Stimulated activated CD8-positive, alpha-beta memory T cell treated with anti-CD3 and anti-CD28 coated beads, Interleukin-15, amount 100 ng/mL, for 1 hour (primary cell): ENCODE measurements around the gene SPRED2.

Source experiments
- DNase-seq: peaks from one replicate; pipeline ENCODE4 v3.0.0-alpha.2; 2020; ENCODE audit warnings: low read depth

Gene SPRED2

GRCh38 chr2:65366595-65367125 is 65.7 kb downstream of the SPRED2 start:
- DNase-seq, result no peak

- DNase-seq, result no peak
Observed at GRCh38 chr2:65364986-65365733, 67.2 kb downstream of the SPRED2 start.

- no peak for DNase-seq
Observed at GRCh38 chr2:65363879-65364666, 68.3 kb downstream of the SPRED2 start.

GRCh38 chr2:65361623-65362022 is 70.8 kb downstream of the SPRED2 start:
- no peak for DNase-seq

DNA sequence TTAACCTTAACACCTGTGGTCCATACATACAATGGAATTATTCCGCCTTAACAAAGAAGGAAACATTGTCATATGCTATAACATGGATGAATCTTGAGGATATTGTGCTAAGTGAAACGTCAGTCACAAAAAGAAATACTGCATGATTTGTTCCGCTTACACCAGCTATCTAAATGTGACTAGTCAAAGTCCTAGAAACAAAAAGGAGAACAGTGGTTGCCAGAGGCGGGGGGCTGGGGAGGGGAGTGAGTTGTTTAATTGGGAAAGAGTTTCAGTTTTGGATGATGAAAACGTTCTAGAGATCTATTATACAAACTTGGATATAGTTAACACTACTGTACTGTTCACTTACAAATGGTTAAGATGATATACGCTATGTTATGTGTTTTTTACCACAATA is 72.0 kb downstream of the SPRED2 start:
- no peak for DNase-seq

GRCh38 chr2:65358678-65359400 is 73.6 kb downstream of the SPRED2 start:
- no peak for DNase-seq

DNA sequence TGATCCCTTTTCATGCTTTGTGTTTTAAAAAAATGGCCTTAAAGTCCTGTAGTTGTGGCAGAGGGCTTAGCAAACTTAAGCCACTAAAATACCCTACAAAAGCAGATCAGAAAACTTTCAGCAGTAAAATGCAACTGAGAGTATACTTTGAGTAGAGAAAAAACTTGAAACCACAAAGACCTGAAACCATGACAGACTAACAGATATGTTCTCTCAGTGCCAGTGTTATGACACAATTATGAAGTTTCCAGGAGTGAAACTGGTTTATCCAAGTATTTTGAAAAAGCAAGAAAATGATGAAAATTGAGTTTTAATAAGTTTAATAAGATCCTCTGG is 74.5 kb downstream of the SPRED2 start:
- no peak for DNase-seq

DNA sequence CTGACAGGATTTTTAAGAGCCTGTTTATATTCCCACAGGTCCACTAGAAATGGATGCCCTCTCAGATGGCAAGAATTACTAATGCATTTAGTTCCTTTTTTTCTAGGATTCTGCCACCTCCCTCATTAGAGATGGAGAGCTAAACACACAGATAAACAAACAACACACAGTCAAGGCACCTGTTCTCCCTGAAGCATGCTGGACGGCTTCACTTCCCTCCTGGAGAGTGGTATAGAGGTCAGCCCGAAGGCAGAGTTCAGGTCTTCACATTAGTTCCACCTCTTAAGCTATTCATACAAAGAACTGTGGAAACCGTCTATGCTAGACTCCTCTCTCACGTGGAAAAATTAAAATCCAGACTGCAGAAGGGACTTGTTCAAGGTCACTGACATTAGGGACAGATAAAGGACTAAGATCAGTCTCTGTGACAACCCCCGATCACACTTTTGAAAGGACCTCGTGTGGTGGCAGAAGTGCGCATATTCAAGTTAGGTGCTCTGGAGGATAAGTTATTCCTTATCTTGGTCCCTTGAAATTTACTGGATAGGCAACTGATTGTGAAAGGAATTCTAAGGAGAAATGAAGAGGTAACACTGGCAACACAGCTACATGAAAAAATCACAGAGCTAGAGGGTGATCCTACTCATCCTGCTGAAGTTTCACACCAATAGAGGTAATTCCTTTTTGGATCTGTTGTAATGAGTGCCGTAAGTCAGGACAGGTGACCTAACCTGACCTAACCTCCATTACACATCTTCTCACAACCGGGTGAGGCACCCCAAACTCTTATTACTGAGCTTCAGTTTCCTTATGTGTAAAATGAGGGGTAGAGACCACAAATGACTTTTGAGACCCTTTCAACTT is 75.1 kb downstream of the SPRED2 start:
- DNase-seq, result no peak

- no peak for DNase-seq
Observed at GRCh38 chr2:65355186-65355831, 77.1 kb downstream of the SPRED2 start.

DNA sequence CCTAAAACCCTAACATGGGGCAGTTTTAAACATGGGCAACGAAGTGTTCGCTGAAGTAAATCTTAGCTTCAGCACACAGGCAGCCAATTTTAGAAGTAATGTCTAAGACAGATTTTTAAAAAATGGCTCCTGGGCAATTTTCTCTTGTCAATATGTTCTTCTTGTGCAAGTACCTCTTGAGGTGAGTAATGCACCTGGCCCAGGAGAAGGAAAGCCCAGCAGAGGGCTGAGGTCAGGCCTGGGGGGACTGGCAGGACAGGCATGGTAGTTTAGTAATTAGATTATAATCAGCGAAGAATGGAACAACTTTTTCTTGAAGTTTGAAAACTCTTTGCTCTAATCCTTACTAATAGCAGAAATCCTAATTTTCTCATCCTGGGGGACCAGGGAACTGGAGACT is 77.6 kb downstream of the SPRED2 start:
- DNase-seq, result no peak

DNA sequence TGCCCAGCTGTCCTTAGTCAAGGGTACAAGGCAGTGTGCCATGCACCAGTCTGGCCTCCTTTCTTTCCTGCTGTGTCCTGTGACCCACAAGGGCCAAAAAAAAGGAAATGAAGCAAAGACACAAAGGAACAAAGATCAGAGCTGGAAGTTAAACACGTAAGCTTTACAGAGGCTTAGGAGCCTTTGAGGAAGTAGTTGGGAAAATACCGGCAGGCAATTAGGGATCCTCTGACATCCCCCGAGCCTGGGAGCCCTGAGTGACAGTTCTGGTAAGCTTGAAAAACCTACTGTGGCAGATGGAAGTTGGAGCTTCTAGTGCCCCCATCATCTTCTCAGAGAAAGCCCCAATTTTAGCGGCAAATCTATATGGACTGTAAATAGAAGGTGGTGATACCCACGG is 78.5 kb downstream of the SPRED2 start:
- no peak for DNase-seq

GRCh38 chr2:65353046-65353445 is 79.4 kb downstream of the SPRED2 start:
- DNase-seq, result no peak

DNA sequence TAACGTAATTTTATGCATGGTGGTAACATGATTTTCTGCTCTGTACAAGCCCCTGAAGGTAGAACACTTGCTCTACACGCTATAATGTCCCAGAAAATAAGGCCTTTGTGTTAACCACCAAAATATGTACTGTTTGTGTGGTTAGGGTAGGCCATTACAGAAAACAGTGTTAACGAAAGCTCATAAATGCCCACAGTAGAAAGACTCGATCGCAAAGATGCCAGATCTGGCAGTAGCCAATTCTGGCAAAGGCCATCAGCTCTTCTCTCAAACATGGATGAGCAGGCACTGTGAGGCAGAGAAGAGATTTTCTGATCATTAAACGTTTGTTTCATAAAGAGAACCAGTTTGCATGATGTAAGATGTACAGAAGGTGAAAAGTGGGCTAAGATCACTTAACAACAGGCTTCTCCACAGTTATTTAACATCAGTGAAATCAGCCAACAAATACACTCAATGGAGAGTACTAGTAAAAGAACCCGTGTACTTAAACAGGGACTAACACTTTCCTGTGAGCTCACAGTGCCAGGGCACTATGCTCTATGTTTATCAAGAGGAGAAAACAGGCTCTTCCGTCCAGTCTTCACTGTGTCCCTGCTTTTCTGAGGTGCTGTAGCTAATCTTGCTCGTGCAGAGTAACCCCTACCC is 80.3 kb downstream of the SPRED2 start:
- no peak for DNase-seq

GRCh38 chr2:65351234-65351947 is 81.0 kb downstream of the SPRED2 start:
- DNase-seq, result no peak

DNA sequence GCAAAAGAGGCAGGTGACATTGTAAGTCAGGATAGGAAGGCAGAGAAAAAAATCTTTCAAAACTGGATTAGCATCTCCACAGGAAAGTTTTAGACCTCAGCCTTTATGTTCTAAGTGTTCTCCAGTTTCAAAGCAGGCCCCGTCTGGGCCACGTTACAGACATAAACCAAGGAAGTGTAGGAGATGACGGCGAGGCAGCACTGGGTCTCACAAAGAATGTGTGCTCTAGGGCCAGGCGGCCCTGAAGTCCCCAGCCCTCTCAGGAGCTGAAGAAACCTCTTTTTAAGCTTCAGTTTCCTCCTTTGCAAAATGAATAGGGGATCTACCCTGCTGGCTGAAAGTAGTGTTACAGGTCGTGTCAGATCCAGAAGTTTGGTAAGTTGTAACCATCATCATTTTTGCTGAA is 81.7 kb downstream of the SPRED2 start:
- no peak for DNase-seq

GRCh38 chr2:65349863-65350262 is 82.5 kb downstream of the SPRED2 start:
- DNase-seq, result no peak

GRCh38 chr2:65347913-65348312 is 84.5 kb downstream of the SPRED2 start:
- no peak for DNase-seq

- no peak for DNase-seq
Observed at GRCh38 chr2:65345631-65346030, 86.8 kb downstream of the SPRED2 start.

DNA sequence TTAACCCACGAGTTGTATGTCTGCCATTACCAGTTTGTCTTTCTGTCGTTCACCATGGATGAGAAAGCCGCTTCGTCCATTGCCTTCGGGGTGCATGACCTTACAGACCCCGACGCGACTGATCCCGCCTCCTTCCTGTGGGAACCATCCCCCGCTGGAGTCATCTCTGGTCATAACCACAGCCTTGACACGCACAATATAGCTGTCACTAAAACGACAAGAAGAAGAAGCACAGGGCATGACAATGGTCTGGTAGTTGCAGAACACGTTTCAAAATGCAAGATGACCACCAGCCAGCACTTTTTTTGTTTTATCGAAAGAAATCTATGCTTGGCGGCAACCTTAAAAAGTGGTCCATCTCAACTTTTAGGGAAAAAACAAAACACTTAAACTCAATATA is 87.7 kb downstream of the SPRED2 start:
- DNase-seq, result no peak

DNA sequence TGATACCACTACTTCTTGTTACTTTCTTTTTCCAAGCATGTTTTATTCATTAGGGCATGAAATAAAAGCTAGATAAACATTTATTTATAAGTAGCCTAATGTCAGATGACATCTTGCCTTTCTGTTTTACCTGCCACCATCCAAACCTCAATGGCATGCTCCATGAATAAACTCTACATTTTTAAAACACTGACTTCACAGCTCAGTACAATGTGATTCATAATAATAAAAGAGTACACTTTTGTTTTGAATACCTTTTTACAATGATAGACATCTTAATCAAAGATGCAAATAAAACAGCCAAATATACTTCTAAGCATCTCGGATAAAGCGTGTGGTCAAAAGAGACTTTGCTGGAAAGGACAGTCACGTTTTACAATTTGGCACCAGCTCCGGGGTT is 88.2 kb downstream of the SPRED2 start:
- DNase-seq, result no peak
